ENCODE measurements around the gene NRXN3. TPM values are rescaled to one million over a fixed set of nuclear protein-coding genes. Genes with fewer than 3 reads are reported as not detected.

NRXN3 gene
- total and polyA plus RNA-seq, 3 experiments from 2014 or later: not detected

GRCh38 chr14:79225815-79226214 is 1055.6 kb downstream of the NRXN3 start:
- no peaks in the 10 kb centered on the region for H3K36me3 Mint-ChIP-seq
- no peaks in the 10 kb centered on the region for H3K9me3 ChIP-seq (ENCODE audit: low read length)
- no peaks in the 10 kb centered on the region for H3K27me3 ChIP-seq (ENCODE audit: insufficient read depth, low read length, poor library complexity, severe bottlenecking)
- no peak overlapping the region for H3K4me3 ChIP-seq (ENCODE audit: low read length)
- H3K27me3 Mint-ChIP-seq: peaks cover 0 to 2% of the 10 kb centered on the region in 2 donors
- CTCF ChIA-PET: no interaction called here
- no peaks in the 10 kb centered on the region for H3K4me1 ChIP-seq (ENCODE audit: insufficient read depth, low read length)
- POLR2A ChIA-PET: no interaction called here
- no peaks in the 10 kb centered on the region for H3K4me1 Mint-ChIP-seq
- H3K9me3 Mint-ChIP-seq: peaks cover 0 to 19% (median 7%) of the 10 kb centered on the region in 5 donors
- H3K27ac Mint-ChIP-seq: no peak overlapping the region
- H3K4me3 Mint-ChIP-seq: no peak overlapping the region
- no peak for DNase-seq
- no peaks in the 10 kb centered on the region for H3K36me3 ChIP-seq (ENCODE audit: insufficient read depth, low read length)
- H3K27ac ChIP-seq (ENCODE audit: low read depth, low read length): no peak overlapping the region

GRCh38 chr14:79229383-79229909 is 1059.3 kb downstream of the NRXN3 start:
- H3K4me3 ChIP-seq (ENCODE audit: low read length): no peak overlapping the region
- POLR2A ChIA-PET: no interaction called here

GRCh38 chr14:79242666-79243065 is 1072.5 kb downstream of the NRXN3 start:
- no peaks in the 10 kb centered on the region for H3K27me3 ChIP-seq (ENCODE audit: insufficient read depth, low read length, poor library complexity, severe bottlenecking)
- H3K27ac Mint-ChIP-seq: no peak overlapping the region
- H3K4me3 Mint-ChIP-seq: no peak overlapping the region
- H3K27ac ChIP-seq (ENCODE audit: low read depth, low read length): no peak overlapping the region
- H3K4me1 ChIP-seq (ENCODE audit: insufficient read depth, low read length): no peaks in the 10 kb centered on the region
- H3K27me3 Mint-ChIP-seq: no peaks in the 10 kb centered on the region
- ChIA-PET POLR2A (no interaction called here), CTCF (no interaction called here)
- H3K4me3 ChIP-seq (ENCODE audit: low read length): no peak overlapping the region
- peaks cover 0 to 17% (median 5%) of the 10 kb centered on the region in 5 donors for H3K9me3 Mint-ChIP-seq
- no peaks in the 10 kb centered on the region for H3K4me1 Mint-ChIP-seq
- no peaks in the 10 kb centered on the region for H3K36me3 ChIP-seq (ENCODE audit: insufficient read depth, low read length)
- DNase-seq: no peak
- no peaks in the 10 kb centered on the region for H3K36me3 Mint-ChIP-seq
- H3K9me3 ChIP-seq (ENCODE audit: low read length): no peaks in the 10 kb centered on the region

More at GRCh38 chr14:79229383-79229909, 1059.3 kb downstream of the NRXN3 start:
- Mint-ChIP-seq H3K4me1 (no peaks in the 10 kb centered on the region), H3K36me3 (no peaks in the 10 kb centered on the region), H3K27ac (peak overlapping the region in 1 of 8 donors; percentile 64), H3K27me3 (peaks cover 0 to 1% of the 10 kb centered on the region in 2 donors), H3K9me3 (peaks cover 0 to 10% (median 3%) of the 10 kb centered on the region in 5 donors), H3K4me3 (no peak overlapping the region)
- Histone ChIP-seq H3K4me1 (ENCODE audit: insufficient read depth, low read length) (no peaks in the 10 kb centered on the region), H3K9me3 (ENCODE audit: low read length) (no peaks in the 10 kb centered on the region), H3K27me3 (ENCODE audit: insufficient read depth, low read length, poor library complexity, severe bottlenecking) (no peaks in the 10 kb centered on the region), H3K27ac (ENCODE audit: low read depth, low read length) (no peak overlapping the region), H3K36me3 (ENCODE audit: insufficient read depth, low read length) (no peaks in the 10 kb centered on the region)
- CTCF ChIA-PET: no interaction called here
- no peak for DNase-seq

GRCh38 chr14:79246173-79246572 is 1076.0 kb downstream of the NRXN3 start:
- Histone ChIP-seq H3K27ac (ENCODE audit: low read depth, low read length) (no peak overlapping the region), H3K27me3 (ENCODE audit: insufficient read depth, low read length, poor library complexity, severe bottlenecking) (no peaks in the 10 kb centered on the region), H3K4me1 (ENCODE audit: insufficient read depth, low read length) (no peaks in the 10 kb centered on the region), H3K4me3 (ENCODE audit: low read length) (no peak overlapping the region), H3K36me3 (ENCODE audit: insufficient read depth, low read length) (no peaks in the 10 kb centered on the region), H3K9me3 (ENCODE audit: low read length) (no peaks in the 10 kb centered on the region)
- CTCF ChIA-PET: no interaction called here
- Mint-ChIP-seq H3K36me3 (no peaks in the 10 kb centered on the region), H3K9me3 (peaks cover 0 to 11% (median 4%) of the 10 kb centered on the region in 5 donors), H3K27me3 (no peaks in the 10 kb centered on the region), H3K27ac (no peak overlapping the region), H3K4me3 (no peak overlapping the region), H3K4me1 (no peaks in the 10 kb centered on the region)
- no peak for DNase-seq
- POLR2A ChIA-PET: no interaction called here

- H3K4me3 ChIP-seq (ENCODE audit: low read length): no peak overlapping the region
- no peaks in the 10 kb centered on the region for H3K36me3 Mint-ChIP-seq
- no peaks in the 10 kb centered on the region for H3K4me1 Mint-ChIP-seq
- DNase-seq: no peak
- H3K4me1 ChIP-seq (ENCODE audit: insufficient read depth, low read length): no peaks in the 10 kb centered on the region
- H3K9me3 Mint-ChIP-seq: peaks cover 3 to 10% (median 5%) of the 10 kb centered on the region in 5 donors
- no peak overlapping the region for H3K27ac ChIP-seq (ENCODE audit: low read depth, low read length)
- H3K9me3 ChIP-seq (ENCODE audit: low read length): no peaks in the 10 kb centered on the region
- ChIA-PET CTCF (no interaction called here), POLR2A (no interaction called here)
- H3K27me3 Mint-ChIP-seq: no peaks in the 10 kb centered on the region
- no peaks in the 10 kb centered on the region for H3K36me3 ChIP-seq (ENCODE audit: insufficient read depth, low read length)
- no peak overlapping the region for H3K27ac Mint-ChIP-seq
- no peaks in the 10 kb centered on the region for H3K27me3 ChIP-seq (ENCODE audit: insufficient read depth, low read length, poor library complexity, severe bottlenecking)
- H3K4me3 Mint-ChIP-seq: no peak overlapping the region
These were observed 1078.0 kb downstream of the NRXN3 start for GRCh38 chr14:79248126-79248525.

- Histone ChIP-seq H3K27me3 (ENCODE audit: insufficient read depth, low read length, poor library complexity, severe bottlenecking) (no peaks in the 10 kb centered on the region), H3K27ac (ENCODE audit: low read depth, low read length) (no peak overlapping the region), H3K9me3 (ENCODE audit: low read length) (no peaks in the 10 kb centered on the region), H3K4me3 (ENCODE audit: low read length) (no peak overlapping the region), H3K36me3 (ENCODE audit: insufficient read depth, low read length) (no peaks in the 10 kb centered on the region), H3K4me1 (ENCODE audit: insufficient read depth, low read length) (no peaks in the 10 kb centered on the region)
- DNase-seq: no peak
- ChIA-PET POLR2A (no interaction called here), CTCF (no interaction called here)
- Mint-ChIP-seq H3K36me3 (no peaks in the 10 kb centered on the region), H3K4me1 (no peaks in the 10 kb centered on the region), H3K27me3 (no peaks in the 10 kb centered on the region), H3K4me3 (no peak overlapping the region), H3K9me3 (peaks cover 3 to 10% (median 5%) of the 10 kb centered on the region in 5 donors), H3K27ac (no peak overlapping the region)
These were observed 1078.6 kb downstream of the NRXN3 start for GRCh38 chr14:79248771-79249170.

- H3K9me3 Mint-ChIP-seq: peaks cover 3 to 9% (median 3%) of the 10 kb centered on the region in 5 donors
- ChIA-PET POLR2A (no interaction called here), CTCF (no interaction called here)
- H3K9me3 ChIP-seq (ENCODE audit: low read length): no peaks in the 10 kb centered on the region
- H3K4me1 ChIP-seq (ENCODE audit: insufficient read depth, low read length): no peaks in the 10 kb centered on the region
- H3K36me3 ChIP-seq (ENCODE audit: insufficient read depth, low read length): no peaks in the 10 kb centered on the region
- no peak overlapping the region for H3K27ac ChIP-seq (ENCODE audit: low read depth, low read length)
- no peaks in the 10 kb centered on the region for H3K27me3 ChIP-seq (ENCODE audit: insufficient read depth, low read length, poor library complexity, severe bottlenecking)
- H3K36me3 Mint-ChIP-seq: no peaks in the 10 kb centered on the region
- no peak overlapping the region for H3K27ac Mint-ChIP-seq
- H3K27me3 Mint-ChIP-seq: no peaks in the 10 kb centered on the region
- no peak for DNase-seq
- no peak overlapping the region for H3K4me3 Mint-ChIP-seq
- H3K4me3 ChIP-seq (ENCODE audit: low read length): no peak overlapping the region
- H3K4me1 Mint-ChIP-seq: no peaks in the 10 kb centered on the region
These were observed 1081.1 kb downstream of the NRXN3 start for GRCh38 chr14:79251278-79251677.

- Mint-ChIP-seq H3K36me3 (no peaks in the 10 kb centered on the region), H3K9me3 (peaks cover 2 to 13% (median 3%) of the 10 kb centered on the region in 5 donors), H3K27me3 (no peaks in the 10 kb centered on the region), H3K27ac (no peak overlapping the region), H3K4me1 (no peaks in the 10 kb centered on the region), H3K4me3 (no peak overlapping the region)
- Histone ChIP-seq H3K4me1 (ENCODE audit: insufficient read depth, low read length) (no peaks in the 10 kb centered on the region), H3K27me3 (ENCODE audit: insufficient read depth, low read length, poor library complexity, severe bottlenecking) (no peaks in the 10 kb centered on the region), H3K4me3 (ENCODE audit: low read length) (no peak overlapping the region), H3K9me3 (ENCODE audit: low read length) (no peaks in the 10 kb centered on the region), H3K27ac (ENCODE audit: low read depth, low read length) (no peak overlapping the region), H3K36me3 (ENCODE audit: insufficient read depth, low read length) (no peaks in the 10 kb centered on the region)
- no peak for DNase-seq
- ChIA-PET POLR2A (no interaction called here), CTCF (no interaction called here)
These were observed 1083.4 kb downstream of the NRXN3 start for GRCh38 chr14:79253576-79253975.

Data from CD8-positive, alpha-beta memory T cell (primary cell).